C4-2B (cell line): Measurements from ENCODE around the gene ELMO1.

Experiments
- ZFX ChIP-seq: fragments of 450-650 bp; IDR thresholded peaks from 2 replicates; pipeline ENCODE4 v1.6.1; 2017
- TF ChIP-seq, protein P1 (sequence below): fragments of 450-650 bp; conservative IDR thresholded peaks from 2 replicates; pipeline ENCODE4 v1.5.1; 2017; ENCODE audit warnings: mild to moderate bottlenecking

DNA sequence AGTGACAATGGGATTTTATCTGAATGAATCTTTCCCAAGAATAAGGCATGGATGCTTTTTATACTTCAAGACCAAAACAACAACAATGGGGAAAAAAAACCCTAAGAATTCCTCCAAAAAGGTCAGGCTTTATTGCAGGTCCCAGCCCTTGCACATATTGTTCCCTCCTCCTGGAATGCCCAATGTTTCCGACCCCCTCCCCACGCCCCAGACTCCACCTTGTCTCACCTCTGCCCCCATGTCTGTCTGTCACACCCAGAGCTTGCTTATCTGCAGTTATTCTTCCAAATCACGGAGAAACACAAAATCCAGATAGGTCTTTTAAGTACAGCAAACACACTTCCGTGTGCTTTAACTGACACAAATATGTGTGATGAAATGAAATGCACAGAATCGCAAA, 43.5 kb downstream of the ELMO1 start:
- TF ChIP-seq, protein P1, sequence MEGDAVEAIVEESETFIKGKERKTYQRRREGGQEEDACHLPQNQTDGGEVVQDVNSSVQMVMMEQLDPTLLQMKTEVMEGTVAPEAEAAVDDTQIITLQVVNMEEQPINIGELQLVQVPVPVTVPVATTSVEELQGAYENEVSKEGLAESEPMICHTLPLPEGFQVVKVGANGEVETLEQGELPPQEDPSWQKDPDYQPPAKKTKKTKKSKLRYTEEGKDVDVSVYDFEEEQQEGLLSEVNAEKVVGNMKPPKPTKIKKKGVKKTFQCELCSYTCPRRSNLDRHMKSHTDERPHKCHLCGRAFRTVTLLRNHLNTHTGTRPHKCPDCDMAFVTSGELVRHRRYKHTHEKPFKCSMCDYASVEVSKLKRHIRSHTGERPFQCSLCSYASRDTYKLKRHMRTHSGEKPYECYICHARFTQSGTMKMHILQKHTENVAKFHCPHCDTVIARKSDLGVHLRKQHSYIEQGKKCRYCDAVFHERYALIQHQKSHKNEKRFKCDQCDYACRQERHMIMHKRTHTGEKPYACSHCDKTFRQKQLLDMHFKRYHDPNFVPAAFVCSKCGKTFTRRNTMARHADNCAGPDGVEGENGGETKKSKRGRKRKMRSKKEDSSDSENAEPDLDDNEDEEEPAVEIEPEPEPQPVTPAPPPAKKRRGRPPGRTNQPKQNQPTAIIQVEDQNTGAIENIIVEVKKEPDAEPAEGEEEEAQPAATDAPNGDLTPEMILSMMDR: no peak
- TF ChIP-seq ZFX: no peak
